GM21717 (cell line): ENCODE data around the gene HLCS.
"Not testable (repeated sequence)": the region's sequence is repeated elsewhere in the genome, so short reads cannot be mapped to it uniquely, and the experiment has no call there.

ENCODE experiments used
- ATAC-seq: cut with Tn5 transposase; IDR thresholded peaks from one replicate; pipeline ENCODE4 v1.9.1; 2021; ENCODE audit warnings: mild to moderate bottlenecking, moderate library complexity; ENCODE audit not compliant: unreplicated experiment

The HLCS gene

DNA sequence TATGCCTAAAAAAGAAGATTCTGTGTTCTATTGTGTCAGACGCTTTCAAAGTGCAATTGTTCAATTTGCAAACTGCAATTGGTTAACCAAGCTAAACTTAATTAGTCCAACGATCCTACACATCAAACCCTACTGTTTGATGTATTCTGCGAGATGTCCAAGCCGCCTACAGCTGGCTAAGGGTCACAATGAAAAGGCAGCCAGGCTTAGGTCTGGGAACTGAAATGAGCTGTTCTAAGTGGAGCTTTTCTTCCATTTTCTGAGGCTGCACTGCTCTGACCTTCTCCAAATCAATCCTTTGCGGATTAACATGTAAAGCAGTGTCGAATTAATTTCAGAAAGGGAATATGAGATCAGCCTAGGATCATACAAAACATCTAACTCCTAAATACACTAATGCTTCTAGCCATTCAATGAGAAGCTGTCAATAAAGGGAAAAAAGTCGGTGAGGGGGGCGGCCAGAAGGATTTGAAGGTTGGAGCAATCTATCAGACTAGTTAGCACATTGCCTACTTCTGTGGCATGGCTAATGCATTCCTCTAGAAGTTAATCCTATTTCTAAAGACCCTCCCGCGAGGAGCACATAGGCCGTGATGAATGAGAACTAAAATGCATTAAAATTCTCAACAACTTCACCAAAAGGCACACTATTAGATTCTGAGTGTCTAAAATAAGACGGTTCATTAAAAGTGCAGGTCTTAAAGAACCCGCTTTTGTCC lies 148.6 kb downstream of the HLCS start:
- ATAC-seq = no peak

DNA sequence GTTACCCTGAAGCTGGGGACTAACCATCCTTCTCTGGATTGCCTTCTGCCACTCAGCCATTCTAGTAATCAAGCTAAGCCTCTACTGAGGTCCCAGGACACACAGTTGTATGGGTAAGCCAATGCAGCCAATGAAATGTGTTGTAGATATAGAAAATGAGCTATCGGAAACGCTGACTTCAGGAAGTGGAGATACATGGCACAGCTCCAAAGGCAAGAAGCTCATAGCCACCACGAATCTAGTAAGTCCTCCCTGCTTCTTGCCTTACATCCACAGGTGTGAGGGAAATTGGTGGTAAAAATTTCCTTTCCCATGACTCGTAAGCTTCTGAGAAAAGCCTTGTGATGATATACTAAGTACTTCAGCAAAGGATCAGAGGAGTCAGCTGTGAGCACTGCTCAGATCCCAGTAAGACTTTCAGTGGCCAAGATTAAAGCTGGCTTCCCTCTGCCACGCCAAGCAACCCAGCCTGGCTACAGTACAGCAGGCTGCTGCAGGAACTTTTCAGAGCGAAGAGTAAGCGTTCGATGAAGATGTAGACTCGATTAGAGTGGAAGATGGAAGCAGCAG lies 149.8 kb downstream of the HLCS start:
- no peak for ATAC-seq

DNA sequence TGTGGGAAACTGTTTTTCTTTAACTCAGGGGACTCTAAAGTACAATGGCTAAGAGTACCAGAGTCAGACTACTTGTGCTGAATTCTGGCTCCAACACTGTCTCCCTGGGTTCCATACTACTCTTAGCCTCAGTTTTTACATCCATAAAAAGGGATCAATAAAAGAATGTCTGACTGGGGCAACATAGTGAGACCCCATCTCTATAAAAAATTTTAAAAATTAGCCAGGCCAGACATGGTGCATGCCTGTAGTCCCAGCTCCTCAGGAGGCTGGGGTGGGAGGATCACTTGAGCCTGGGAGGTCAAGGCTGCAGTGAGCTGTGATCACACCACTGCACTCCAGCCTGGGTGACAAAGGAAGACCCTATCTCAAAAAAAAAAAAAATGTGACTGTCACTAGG lies 150.4 kb downstream of the HLCS start:
- ATAC-seq = not testable (repeated sequence)

DNA sequence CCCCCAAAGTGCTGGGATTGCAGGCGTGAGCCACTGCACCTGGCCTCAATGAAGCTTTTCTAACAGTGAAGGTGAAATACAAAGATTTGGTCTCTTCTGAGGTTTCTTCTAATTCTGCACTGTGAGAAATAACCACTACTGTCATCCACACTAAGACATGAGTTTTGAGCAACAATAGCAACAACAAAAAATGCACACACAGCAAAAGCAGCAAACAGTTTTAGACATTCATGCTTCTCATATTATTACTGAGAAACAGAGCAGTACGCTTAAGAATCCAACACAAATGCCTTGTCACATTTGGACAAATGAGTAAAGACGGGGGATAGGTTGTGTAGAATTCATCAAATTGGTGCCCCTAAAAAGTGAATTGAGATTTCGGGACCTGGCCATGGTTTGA lies 151.2 kb downstream of the HLCS start:
- ATAC-seq = no peak

DNA sequence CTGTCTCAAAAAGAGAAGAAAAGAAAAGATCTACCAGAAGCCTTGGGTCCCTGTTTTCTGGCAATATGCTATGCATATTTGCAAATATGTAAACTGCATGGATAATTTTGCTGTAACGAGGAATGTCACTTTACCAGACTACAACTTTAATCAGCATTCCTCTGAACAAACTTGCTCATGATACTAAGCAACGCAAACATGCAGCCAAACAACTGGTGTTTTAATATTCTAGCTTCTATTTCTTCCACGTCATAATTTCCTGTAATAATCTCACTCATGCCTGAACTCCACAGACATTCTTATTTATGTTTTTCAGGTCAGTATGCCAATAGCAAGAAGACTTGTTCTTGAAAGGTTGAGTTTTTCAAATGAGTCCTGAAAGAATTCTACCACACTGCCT lies 153.4 kb downstream of the HLCS start:
- no peak for ATAC-seq

DNA sequence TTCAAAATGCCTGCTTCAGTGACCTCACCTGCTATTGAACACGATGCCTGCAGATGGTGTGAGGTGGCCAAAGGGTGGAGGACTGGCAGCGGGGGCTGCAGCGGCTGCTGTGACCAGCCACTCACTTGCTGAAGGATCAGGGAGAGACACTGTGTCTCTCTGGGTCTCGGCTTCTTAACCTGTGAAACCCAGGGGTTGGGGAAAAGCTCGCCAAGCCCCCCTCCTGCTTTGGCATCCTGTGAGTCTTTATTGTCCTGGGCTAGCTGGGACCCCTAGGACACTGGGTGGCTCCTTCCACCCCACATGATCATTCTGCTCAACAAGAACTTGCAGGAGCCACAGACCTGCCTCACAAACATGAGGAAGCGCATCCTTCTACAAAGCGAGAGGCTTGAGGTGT lies 154.7 kb downstream of the HLCS start:
- no peak for ATAC-seq

DNA sequence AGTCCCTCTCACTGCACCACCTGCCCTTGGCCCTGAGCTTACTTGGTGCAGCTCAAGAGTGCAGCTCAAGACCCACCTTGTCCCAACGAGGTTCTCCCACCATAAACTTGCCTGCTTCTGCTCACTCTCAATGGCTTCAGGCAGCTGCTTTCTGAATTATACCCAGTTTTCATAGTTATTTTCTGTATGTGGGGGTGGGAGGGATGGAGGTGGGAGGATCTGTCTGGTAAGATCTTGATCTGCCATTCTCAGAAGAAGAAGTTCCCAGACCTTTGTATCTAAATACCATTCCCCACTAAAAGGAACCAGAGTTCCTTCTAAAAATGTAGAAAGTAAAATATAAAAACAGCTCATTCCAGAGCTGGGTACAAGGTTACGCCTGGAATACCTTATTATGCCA lies 156.0 kb downstream of the HLCS start:
- no peak for ATAC-seq

DNA sequence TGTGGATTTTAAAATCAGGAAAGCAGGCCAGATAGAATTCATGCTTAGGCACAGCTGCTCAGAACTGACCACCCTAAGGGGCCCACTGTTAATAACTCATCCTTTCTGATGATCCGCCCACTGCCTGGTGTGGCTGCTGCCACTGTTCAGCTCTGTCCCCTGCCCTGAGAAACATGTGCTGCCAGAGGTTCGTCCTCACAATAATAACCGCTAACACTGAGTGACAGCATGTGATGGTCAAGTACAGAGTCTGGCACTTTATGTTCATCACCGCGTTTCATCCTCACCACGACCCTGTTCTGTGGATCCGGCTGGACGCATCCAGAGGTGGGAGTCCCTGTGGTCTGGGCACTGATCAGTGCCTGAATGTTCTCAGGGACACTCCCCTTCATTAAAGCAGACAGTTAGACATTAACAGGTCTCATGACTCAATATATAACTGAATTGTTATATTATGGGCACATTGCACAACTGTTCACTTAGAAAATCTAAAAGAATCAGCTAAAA lies 159.0 kb downstream of the HLCS start:
- no peak for ATAC-seq

DNA sequence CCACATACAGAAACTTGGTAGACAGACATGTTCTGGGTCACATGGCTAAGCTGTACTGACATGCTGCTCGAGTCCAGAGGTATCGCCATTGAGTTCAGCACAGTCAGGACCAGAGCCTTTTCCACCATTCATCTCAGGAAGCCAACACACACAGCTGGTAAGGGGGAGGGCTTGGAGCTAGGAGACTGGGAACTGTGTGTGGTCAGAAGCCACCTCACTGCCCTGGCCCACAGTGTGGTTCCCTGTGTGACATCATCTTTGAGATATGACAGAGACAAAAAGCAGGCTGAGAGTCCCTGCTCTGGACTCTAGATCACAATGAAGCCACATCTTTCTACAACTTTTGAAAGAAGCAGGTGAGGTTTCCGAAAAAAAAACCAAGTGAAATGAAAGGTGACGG lies 160.4 kb downstream of the HLCS start:
- no peak for ATAC-seq

DNA sequence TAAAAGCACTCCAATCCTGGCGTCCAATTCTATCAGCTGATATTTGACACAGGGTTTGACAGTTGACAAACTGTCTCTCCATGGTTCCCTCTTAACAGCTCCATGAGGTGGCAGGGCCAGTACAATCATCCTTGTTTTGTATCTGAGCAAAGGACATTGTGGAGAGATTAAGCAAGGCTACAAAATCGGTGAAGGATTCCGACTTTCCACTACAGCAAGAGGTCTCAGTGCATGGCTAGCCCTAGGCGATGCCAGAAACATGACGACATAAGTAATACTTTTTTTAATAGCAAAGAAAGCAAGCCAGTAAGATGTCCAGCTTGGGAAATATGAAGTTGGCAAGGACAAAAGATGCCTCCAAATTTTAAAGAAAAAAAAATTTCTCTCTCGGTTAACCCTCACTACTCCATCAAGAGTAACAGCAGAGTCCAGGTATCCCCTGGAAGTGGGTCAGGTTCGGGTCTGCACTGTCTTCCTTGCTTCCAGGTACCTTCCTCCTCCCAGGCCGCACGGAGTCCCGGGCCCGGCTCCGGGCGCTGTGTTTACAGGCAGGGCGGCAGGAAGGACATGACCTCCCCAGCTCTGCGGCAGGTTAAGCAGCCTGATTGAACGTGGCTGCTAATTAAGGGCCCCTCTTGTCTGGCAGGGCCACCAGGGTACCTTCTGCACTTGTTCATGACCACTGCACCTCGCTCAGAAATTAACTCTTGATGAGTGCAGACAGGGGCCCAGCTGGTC lies 161.4 kb downstream of the HLCS start:
- ATAC-seq = no peak

DNA sequence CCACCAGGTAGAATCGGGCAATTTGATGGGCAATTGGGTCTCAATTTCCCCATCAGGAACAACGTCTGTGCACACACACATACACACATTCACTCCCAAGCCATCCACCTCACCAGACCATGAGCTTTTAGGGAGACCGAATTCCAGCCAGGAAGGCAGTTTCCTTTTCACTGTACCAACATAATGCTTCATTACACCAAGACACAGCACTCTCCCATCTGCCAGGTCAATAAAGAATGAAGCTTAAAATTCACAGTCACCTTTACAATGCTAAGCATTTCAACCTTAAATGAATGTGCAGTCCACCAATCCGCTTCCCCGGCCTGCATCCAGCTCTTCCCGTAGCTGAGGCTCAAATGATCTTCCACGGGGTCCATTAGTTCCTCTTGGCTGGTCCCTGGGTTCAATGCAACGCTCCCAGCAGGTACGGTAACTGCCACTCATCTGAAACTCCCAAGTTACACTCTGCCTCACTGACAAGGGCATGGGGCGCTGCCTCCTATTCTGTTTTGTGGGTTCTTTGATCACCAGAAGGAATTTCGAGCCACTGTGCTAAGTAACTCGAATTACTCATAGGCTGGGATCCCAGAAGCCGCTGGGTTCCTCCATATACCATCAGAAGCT lies 162.5 kb downstream of the HLCS start:
- ATAC-seq = no peak

DNA sequence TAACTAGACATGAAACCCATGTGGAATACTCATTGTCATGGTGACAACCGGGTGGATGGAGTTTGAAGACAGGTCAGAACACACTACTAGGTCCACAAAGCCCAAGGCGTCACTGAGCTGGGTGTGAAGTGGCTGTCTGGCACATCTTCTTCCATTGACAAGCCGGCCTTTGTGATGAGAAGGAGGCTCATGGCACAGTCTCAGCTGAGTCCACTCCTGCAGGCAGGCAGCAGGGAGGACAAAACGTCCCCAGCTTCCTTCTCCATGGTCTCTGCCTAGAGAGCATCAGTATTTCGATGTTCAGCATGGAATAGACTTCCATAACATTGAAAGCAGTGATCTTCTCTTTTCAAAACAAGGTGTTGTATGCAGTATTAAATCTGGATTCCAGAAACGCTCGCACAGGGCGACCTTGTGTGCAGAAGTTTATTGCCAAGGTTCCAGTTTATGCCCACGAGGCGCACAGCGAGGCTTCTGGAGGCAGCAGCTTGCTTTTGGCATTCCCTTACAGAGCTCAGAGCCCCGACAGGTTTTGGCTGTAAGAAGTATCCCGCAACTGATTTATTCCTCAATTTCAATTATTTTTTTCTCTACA lies 163.3 kb downstream of the HLCS start:
- no peak for ATAC-seq

DNA sequence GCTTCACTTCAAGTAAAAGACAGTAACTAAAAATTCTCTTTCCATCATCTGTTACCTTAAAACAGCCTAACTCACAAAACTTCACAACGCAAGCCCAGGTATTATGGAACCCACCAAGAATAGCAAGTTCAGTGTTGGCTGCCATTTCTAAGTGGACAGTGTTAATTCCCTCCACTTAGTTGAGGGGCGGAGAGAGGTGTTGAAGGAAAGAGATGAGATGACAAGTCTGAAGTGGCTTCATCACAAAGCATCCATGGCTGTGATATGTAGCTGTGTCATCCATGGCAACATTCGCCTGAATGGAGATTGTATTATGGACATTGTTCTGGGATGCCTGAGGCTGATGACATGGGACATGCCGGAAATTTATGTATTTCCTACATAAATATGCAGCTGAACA lies 165.7 kb downstream of the HLCS start:
- ATAC-seq = no peak

DNA sequence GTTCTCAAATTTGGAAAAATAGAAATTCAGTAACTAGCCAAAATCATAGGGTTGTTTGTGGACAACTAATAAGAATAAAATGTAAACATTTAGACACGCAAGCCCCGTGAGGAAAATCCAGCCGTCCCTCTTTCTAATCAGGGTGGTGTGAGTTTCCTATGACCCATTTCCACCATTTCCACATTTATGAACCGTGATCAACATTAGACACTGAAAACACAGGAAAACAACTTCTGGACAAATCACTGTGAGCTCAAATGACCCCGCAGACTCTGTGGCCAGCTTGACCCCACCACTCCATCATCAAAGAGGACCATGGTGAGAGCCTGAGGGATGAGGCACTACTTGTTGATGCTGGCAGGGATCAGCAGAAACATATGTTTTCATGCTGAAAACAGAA lies 166.6 kb downstream of the HLCS start:
- no peak for ATAC-seq

DNA sequence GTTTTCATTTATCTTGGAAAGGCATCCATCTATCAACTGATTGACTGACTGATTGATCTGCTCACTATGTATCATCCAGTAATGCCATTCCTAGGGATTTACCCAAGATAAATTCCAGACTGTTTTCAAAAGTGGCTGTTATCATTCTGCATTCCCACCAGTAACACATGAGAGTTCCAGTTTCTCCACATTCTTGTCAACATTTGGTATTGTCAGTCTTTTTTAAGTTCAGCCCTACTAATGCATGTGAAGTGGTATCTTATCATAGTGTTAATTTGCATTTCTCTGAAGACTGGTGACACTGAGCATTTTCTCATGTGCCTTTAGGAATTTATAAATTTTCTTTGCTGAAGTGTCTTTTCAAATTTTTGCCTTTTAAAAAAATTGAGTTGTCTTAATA lies 168.0 kb downstream of the HLCS start:
- ATAC-seq = no peak

DNA sequence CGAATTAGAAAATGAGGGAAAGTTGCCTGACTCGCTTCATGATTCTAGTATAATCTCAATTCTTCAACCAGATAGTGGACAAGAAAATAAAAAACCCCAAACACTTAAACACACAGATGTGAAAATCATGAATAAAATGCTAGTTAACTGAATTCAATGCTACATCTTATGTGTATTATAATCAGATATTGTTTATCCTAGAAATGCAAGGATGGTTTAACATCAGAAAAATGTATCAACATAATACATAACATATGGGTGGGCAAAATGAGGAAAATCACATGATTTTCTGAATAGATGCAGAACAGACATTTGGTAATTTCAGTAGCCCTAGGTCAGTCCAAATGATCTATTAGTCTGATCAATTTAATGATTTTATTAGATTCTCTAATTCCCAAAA lies 170.4 kb downstream of the HLCS start:
- no peak for ATAC-seq

DNA sequence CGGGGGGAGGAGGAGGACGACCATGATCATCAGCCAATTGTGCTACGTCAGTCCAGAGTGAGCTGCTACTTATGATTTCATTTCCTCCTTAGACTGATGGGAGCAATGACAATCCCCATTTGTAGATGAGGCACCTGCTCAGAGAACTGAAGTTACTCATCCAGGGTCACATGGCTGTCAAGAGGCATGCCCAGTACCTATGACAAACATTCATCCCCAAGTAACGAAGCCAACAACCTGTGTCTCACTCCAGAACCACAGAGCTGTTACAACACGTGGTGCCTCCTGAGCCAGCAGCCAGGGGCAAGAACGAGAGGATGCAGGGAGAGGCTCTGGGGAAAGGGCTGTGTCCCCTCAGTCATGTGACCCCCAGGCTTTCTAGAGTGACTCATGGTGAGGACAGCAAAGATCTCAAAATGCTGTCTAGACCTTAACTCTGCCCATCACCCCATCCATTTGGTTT lies 173.9 kb downstream of the HLCS start:
- ATAC-seq = no peak

DNA sequence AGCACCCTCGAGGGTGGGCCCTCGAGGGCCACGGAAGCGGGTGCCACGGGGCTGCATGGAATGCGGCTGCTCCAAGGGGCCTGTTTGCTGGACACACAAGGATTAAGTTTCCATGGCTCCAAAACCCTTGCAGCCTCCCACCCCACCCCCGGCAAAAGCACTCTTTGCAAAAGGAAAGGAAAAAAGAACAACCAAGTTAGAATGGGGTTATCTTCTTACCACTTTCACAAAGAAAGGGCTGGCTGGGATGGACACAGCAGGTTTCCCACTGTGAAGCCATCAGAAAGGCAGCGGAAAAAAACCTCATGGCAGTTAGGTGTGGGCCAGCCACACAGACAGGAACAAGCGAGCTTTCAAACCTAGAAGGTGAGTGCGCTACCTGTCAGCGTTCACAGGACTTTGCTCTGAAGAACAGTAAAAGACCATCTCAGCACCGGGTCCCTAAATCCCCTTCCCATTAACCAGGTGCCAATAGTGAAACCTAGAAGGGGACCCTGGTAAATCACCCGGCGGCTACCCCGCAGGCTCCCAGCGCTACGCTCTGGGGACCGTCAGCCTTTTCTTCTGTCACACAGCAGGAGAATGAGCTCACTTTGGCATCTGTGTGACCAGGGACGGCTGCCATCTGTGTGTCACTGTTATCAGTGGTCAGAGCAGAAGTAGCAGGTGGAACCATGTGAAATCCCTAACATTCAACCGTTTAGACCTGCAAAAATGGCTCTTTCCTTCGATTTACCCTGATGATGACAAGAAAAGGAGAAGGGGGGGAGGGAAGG lies 174.6 kb downstream of the HLCS start:
- ATAC-seq = no peak

DNA sequence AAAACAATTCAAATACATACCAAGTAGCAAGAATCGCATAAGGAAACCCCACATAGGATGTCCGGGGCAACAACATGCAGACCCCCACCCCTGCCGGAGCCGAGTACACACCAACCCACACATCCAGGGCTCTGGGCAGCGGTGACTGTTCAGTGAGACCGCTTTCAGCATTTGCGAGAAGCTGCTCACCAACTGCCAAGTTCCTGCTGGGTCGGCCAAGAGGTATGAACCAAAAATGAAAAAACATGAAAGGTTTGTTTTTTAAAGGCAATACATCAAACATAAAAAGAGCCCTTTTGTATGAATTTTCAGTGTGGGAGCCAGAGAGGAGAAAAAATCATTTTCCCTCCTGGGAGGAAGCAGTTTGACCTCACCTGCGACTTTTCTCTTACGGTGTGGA lies 175.3 kb downstream of the HLCS start:
- no peak for ATAC-seq

DNA sequence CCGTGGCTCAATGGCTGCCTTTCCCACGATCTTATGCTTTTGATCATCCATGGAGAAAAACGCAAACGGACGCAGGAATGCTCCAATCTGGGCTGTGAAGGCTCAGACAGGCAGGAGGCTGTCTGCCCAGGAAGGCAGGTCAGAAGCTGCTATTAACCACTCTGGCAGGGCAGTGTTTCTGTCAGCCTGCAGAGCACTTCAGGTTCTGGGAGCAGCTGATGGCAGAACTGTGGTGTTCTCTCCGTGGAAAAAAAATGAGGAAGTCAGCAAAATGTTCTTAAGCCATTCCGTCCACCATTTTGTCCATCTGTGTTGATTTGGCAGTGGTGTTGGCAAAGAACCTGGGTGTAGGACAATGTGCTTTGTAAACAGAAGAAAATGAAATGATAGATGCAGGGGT lies 175.9 kb downstream of the HLCS start:
- ATAC-seq = no peak
